ENCODE data around the gene BRAT1.

DNA sequence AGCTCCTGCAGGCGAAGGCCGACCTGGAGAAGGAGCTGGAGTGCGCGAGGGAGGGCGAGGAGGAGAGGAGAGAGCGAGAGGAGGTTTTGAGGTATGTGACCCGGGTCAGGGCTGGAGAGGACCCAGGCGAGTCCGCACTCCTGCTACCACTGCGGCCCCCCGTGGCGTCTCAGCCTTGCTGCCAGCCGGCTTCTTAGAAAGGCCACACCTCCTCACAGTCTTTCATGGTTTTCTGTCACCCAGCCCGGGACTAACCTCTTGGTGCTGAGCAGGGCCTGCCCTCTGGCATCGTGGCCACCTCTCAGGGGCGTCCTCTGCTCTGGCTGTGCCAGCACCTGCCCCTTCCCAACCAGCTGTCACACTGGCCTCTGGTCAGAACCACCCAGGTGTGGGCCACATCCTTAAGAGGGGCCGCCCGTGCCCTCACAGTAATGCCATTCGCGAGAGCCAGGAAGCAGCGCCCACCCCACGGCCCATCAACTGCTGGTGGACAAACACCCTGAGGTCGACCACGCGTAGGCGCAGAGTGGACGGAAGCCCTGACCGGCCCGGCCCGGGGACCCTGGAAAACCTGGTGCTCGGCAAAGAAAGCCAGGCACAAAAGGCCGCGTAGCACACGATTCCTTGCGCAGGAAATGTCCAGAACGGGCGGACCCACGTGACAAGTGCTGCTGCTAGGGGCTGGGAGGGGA is 37.9 kb upstream of the BRAT1 start:
- TF ChIP-seq NR3C1 (CRISPR knock-in tag; conservative IDR thresholded peaks at IDR 0.05; ENCODE audit: low read depth) (no peak), CREB1 (CRISPR knock-in tag; IDR thresholded peaks at IDR 0.05) (no peak), TEAD4 (CRISPR knock-in tag; IDR thresholded peaks at IDR 0.05) (no peak), PRRX2 (CRISPR knock-in tag; IDR thresholded peaks at IDR 0.05) (no peak), USF2 (CRISPR knock-in tag; IDR thresholded peaks at IDR 0.05) (no peak), ZNF423 (CRISPR knock-in tag; IDR thresholded peaks at IDR 0.05) (no peak), FOXP1 (CRISPR knock-in tag; IDR thresholded peaks at IDR 0.05; ENCODE audit: borderline replicate concordance) (no peak), CBFB (CRISPR knock-in tag; IDR thresholded peaks at IDR 0.05; ENCODE audit: low read depth) (no peak), ZNF532 (CRISPR knock-in tag; IDR thresholded peaks at IDR 0.05; ENCODE audit: borderline replicate concordance) (no peak)
- TF ChIP-seq, protein P1, sequence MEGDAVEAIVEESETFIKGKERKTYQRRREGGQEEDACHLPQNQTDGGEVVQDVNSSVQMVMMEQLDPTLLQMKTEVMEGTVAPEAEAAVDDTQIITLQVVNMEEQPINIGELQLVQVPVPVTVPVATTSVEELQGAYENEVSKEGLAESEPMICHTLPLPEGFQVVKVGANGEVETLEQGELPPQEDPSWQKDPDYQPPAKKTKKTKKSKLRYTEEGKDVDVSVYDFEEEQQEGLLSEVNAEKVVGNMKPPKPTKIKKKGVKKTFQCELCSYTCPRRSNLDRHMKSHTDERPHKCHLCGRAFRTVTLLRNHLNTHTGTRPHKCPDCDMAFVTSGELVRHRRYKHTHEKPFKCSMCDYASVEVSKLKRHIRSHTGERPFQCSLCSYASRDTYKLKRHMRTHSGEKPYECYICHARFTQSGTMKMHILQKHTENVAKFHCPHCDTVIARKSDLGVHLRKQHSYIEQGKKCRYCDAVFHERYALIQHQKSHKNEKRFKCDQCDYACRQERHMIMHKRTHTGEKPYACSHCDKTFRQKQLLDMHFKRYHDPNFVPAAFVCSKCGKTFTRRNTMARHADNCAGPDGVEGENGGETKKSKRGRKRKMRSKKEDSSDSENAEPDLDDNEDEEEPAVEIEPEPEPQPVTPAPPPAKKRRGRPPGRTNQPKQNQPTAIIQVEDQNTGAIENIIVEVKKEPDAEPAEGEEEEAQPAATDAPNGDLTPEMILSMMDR (IDR thresholded peaks at IDR 0.05), result no peak
- TF ChIP-seq, protein P2, sequence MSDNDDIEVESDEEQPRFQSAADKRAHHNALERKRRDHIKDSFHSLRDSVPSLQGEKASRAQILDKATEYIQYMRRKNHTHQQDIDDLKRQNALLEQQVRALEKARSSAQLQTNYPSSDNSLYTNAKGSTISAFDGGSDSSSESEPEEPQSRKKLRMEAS (CRISPR knock-in tag; IDR thresholded peaks at IDR 0.05), result no peak
- TF ChIP-seq, protein P3, sequence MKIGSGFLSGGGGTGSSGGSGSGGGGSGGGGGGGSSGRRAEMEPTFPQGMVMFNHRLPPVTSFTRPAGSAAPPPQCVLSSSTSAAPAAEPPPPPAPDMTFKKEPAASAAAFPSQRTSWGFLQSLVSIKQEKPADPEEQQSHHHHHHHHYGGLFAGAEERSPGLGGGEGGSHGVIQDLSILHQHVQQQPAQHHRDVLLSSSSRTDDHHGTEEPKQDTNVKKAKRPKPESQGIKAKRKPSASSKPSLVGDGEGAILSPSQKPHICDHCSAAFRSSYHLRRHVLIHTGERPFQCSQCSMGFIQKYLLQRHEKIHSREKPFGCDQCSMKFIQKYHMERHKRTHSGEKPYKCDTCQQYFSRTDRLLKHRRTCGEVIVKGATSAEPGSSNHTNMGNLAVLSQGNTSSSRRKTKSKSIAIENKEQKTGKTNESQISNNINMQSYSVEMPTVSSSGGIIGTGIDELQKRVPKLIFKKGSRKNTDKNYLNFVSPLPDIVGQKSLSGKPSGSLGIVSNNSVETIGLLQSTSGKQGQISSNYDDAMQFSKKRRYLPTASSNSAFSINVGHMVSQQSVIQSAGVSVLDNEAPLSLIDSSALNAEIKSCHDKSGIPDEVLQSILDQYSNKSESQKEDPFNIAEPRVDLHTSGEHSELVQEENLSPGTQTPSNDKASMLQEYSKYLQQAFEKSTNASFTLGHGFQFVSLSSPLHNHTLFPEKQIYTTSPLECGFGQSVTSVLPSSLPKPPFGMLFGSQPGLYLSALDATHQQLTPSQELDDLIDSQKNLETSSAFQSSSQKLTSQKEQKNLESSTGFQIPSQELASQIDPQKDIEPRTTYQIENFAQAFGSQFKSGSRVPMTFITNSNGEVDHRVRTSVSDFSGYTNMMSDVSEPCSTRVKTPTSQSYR (CRISPR knock-in tag; IDR thresholded peaks at IDR 0.05), result no peak

All from WTC11 (cell line).